Sigmoid colon (tissue), 4 donors: ENCODE results near the gene NR3C2.

Source experiments
- EP300 ChIP-seq, 4 donors: sonication (generic); formaldehyde crosslinking; IDR thresholded peaks; one replicate each; pipeline ENCODE4 v1.6.1; 2017; ENCODE audit warnings: antibody characterized with exemption in 4 of 4
- POLR2A ChIP-seq, 2 donors: fragments of 450-650 bp; IDR thresholded peaks; one replicate each; pipeline ENCODE4 v1.6.1; 2016; ENCODE audit warnings: antibody characterized with exemption in 2 of 2, mild to moderate bottlenecking in 2 of 2, moderate library complexity in 2 of 2
- POLR2AphosphoS5 ChIP-seq, 4 donors: sonication (generic); formaldehyde crosslinking; IDR thresholded peaks; one replicate each; pipeline ENCODE4 v1.6.1; 2017; ENCODE audit warnings: antibody characterized with exemption in 4 of 4
- TF ChIP-seq, protein P1 (sequence below), 4 experiments: fragments of 450-650 bp in 3 of 4; fragments of 200-600 bp in 1 of 4; IDR thresholded peaks; one replicate each; pipeline ENCODE4 v1.5.1; 2016 to 2019; ENCODE audit warnings: antibody characterized with exemption in 4 of 4, mild to moderate bottlenecking in 3 of 4, moderate library complexity in 2 of 4

- TF ChIP-seq, protein P1, sequence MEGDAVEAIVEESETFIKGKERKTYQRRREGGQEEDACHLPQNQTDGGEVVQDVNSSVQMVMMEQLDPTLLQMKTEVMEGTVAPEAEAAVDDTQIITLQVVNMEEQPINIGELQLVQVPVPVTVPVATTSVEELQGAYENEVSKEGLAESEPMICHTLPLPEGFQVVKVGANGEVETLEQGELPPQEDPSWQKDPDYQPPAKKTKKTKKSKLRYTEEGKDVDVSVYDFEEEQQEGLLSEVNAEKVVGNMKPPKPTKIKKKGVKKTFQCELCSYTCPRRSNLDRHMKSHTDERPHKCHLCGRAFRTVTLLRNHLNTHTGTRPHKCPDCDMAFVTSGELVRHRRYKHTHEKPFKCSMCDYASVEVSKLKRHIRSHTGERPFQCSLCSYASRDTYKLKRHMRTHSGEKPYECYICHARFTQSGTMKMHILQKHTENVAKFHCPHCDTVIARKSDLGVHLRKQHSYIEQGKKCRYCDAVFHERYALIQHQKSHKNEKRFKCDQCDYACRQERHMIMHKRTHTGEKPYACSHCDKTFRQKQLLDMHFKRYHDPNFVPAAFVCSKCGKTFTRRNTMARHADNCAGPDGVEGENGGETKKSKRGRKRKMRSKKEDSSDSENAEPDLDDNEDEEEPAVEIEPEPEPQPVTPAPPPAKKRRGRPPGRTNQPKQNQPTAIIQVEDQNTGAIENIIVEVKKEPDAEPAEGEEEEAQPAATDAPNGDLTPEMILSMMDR (IDR thresholded peaks at IDR 0.05): no peak
- TF ChIP-seq POLR2A (IDR thresholded peaks at IDR 0.05): no peak
- TF ChIP-seq EP300 (IDR thresholded peaks at IDR 0.05): no peak
- TF ChIP-seq POLR2AphosphoS5 (IDR thresholded peaks at IDR 0.05): no peak
Measured at GRCh38 chr4:148238086-148238485, 204.1 kb downstream of the NR3C2 start.
